SU-DHL-6 (cell line): ENCODE results near the gene ASPDH.
"Not testable (repeated sequence)": the region's sequence is repeated elsewhere in the genome, so short reads cannot be mapped to it uniquely, and the experiment has no call there.

Source experiments
- CTCF ChIP-seq: fragments of 200-600 bp; sonication (generic); IDR thresholded peaks from one replicate; pipeline ENCODE4 v1.5.1; 2017; ENCODE audit warnings: antibody characterized with exemption, mild to moderate bottlenecking, low read length, moderate library complexity; ENCODE audit not compliant: insufficient read depth, poor library complexity, severe bottlenecking
- EZH2phosphoT487 ChIP-seq: fragments of 200-600 bp; sonication (generic), shearing (Covaris generic); conservative IDR thresholded peaks from 2 replicates; pipeline ENCODE4 v1.6.1; 2018; ENCODE audit warnings: mild to moderate bottlenecking, antibody characterized with exemption, low read length, moderate library complexity, mixed read lengths

DNA sequence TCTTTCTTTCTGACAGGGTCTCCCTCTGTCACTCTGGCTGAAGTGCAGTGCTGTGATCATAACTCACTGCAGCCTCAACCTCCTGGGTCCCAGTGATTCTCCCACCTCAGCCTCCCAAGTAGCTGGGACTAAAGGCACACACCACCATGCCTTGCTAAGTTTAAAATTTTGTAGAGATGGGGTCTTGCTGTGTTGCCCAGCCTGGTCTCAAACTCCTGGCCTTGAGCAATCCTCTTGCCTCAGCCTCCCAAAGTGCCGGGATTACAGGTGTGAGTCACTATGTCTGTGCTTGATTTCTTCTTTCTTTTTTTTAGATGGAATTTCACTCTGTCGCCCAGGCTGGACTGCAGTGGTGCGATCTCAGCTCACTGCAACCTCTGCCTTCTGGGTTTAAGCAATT is 14.3 kb upstream of the ASPDH start:
- not testable (repeated sequence) for TF ChIP-seq CTCF, EZH2phosphoT487
